H9 (cell line): ENCODE data around the gene MYMX. TPM values are rescaled to one million over a fixed set of nuclear protein-coding genes. Genes with fewer than 3 reads are reported as not detected.

Source experiments
- DNase-seq: peaks from one replicate; pipeline ENCODE4 v3.0.0-alpha.2; 2017
- H2AFZ ChIP-seq: one replicate; pipeline ENCODE4 v1.6.1; 2013; ENCODE audit warnings: mild to moderate bottlenecking, low read length, control low read depth, moderate library complexity
- H2AK5ac ChIP-seq: 2 replicates; pipeline ENCODE4 v1.6.1; 2013; ENCODE audit warnings: low read length, control low read depth, mixed read lengths; ENCODE audit not compliant: insufficient read length
- H2BK120ac ChIP-seq: one replicate; pipeline ENCODE4 v1.6.1; 2013; ENCODE audit warnings: low read depth, mild to moderate bottlenecking, low read length, control low read depth, inconsistent platforms; ENCODE audit not compliant: poor library complexity, severe bottlenecking
- H2BK12ac ChIP-seq: 2 replicates; pipeline ENCODE4 v1.6.1; 2013; ENCODE audit warnings: low read length, control low read depth, mixed read lengths, low read depth; ENCODE audit not compliant: insufficient read length
- H2BK15ac ChIP-seq: 2 replicates; pipeline ENCODE4 v1.6.1; 2013; ENCODE audit warnings: low read depth, low read length, control low read depth
- H2BK20ac ChIP-seq: one replicate; pipeline ENCODE4 v1.6.1; 2013; ENCODE audit warnings: low read depth, mild to moderate bottlenecking, low read length, control low read depth, inconsistent platforms; ENCODE audit not compliant: poor library complexity, severe bottlenecking
- H2BK5ac ChIP-seq: 2 replicates; pipeline ENCODE4 v1.6.1; 2013; ENCODE audit warnings: low read length, control low read depth, mixed read lengths; ENCODE audit not compliant: insufficient read length
- H3K14ac ChIP-seq: 2 replicates; pipeline ENCODE4 v1.6.1; 2013; ENCODE audit warnings: low read length, control low read depth; ENCODE audit not compliant: insufficient read depth
- H3K18ac ChIP-seq: 2 replicates; pipeline ENCODE4 v1.6.1; 2013; ENCODE audit warnings: low read depth, mild to moderate bottlenecking, mixed read lengths, low read length, control low read depth; ENCODE audit not compliant: insufficient read length
- H3K23ac ChIP-seq: 2 replicates; pipeline ENCODE4 v1.6.1; 2013; ENCODE audit warnings: low read length, control low read depth, mixed read lengths, low read depth; ENCODE audit not compliant: insufficient read length
- H3K23me2 ChIP-seq: 2 replicates; pipeline ENCODE4 v1.6.1; 2013; ENCODE audit warnings: low read depth, mild to moderate bottlenecking, mixed read lengths, low read length, control low read depth; ENCODE audit not compliant: insufficient read length, poor library complexity, severe bottlenecking
- H3K27ac ChIP-seq: 2 replicates; pipeline ENCODE4 v1.5.1; 2013; ENCODE audit warnings: low read length, control low read depth, mixed read lengths, low read depth; ENCODE audit not compliant: insufficient read length
- H3K27me3 ChIP-seq: 2 replicates; pipeline ENCODE4 v1.6.1; 2013; ENCODE audit warnings: low read length, control low read depth, inconsistent platforms; ENCODE audit not compliant: insufficient read depth
- H3K4ac ChIP-seq: 2 replicates; pipeline ENCODE4 v1.6.1; 2013; ENCODE audit warnings: low read depth, mild to moderate bottlenecking, control low read depth, inconsistent platforms, low read length, moderate library complexity
- H3K4me1 ChIP-seq: 2 replicates; pipeline ENCODE4 v1.6.1; 2013; ENCODE audit warnings: low read length, control low read depth, inconsistent platforms; ENCODE audit not compliant: insufficient read depth
- H3K4me2 ChIP-seq: 2 replicates; pipeline ENCODE4 v1.6.1; 2013; ENCODE audit warnings: low read length, control low read depth, mixed read lengths; ENCODE audit not compliant: insufficient read length, insufficient read depth
- H3K56ac ChIP-seq: 2 replicates; pipeline ENCODE4 v1.6.1; 2013; ENCODE audit warnings: low read depth, mild to moderate bottlenecking, mixed read lengths, low read length, control low read depth; ENCODE audit not compliant: insufficient read length
- H3K79me1 ChIP-seq: 2 replicates; pipeline ENCODE4 v1.6.1; 2013; ENCODE audit warnings: low read depth, mild to moderate bottlenecking, moderate library complexity, low read length, control low read depth, inconsistent platforms; ENCODE audit not compliant: insufficient read depth, poor library complexity, severe bottlenecking
- H3K79me2 ChIP-seq: 2 replicates; pipeline ENCODE4 v1.6.1; 2013; ENCODE audit warnings: low read length, control low read depth, inconsistent platforms; ENCODE audit not compliant: insufficient read depth
- H3K9ac ChIP-seq: 2 replicates; pipeline ENCODE4 v1.6.1; 2013; ENCODE audit warnings: low read length, control low read depth, mixed read lengths; ENCODE audit not compliant: insufficient read length; ENCODE audit errors: extremely low read depth
- H3K9me3 ChIP-seq: one replicate; pipeline ENCODE4 v1.6.1; 2013; ENCODE audit warnings: low read depth, low read length, inconsistent platforms; ENCODE audit not compliant: control insufficient read depth
- H3T11ph ChIP-seq: one replicate; pipeline ENCODE4 v1.6.1; 2013; ENCODE audit warnings: mild to moderate bottlenecking, low read length, control low read depth, inconsistent platforms
- H4K20me1 ChIP-seq: one replicate; pipeline ENCODE4 v1.6.1; 2013; ENCODE audit not compliant: control insufficient read depth, insufficient read length, insufficient read depth
- H4K5ac ChIP-seq: 2 replicates; pipeline ENCODE4 v1.6.1; 2013; ENCODE audit warnings: low read depth, mild to moderate bottlenecking, mixed read lengths, low read length, control low read depth; ENCODE audit not compliant: insufficient read length
- H4K8ac ChIP-seq: replicated peaks from 2 replicates; pipeline ENCODE4 v1.6.1; 2013; ENCODE audit warnings: low read length, control low read depth, mixed read lengths, low read depth; ENCODE audit not compliant: insufficient read length
- H4K91ac ChIP-seq: 2 replicates; pipeline ENCODE4 v1.6.1; 2013; ENCODE audit warnings: low read depth, mild to moderate bottlenecking, moderate library complexity, mixed read lengths, low read length, control low read depth; ENCODE audit not compliant: insufficient read length
- H3K27ac Mint-ChIP-seq, 3 experiments: 2 replicates in 2 of 3; 3 replicates in 1 of 3; pipeline ENCODE4 v1.8.0; 2020 to 2021; ENCODE audit warnings: mixed read lengths in 3 of 3, mild to moderate bottlenecking in 1 of 3, moderate library complexity in 1 of 3
- H3K27me3 Mint-ChIP-seq: 2 replicates; pipeline ENCODE4 v1.8.0; 2021; ENCODE audit warnings: low read depth, mild to moderate bottlenecking, moderate library complexity, mixed read lengths
- H3K36me3 Mint-ChIP-seq, 3 experiments: 2 replicates in 2 of 3; 3 replicates in 1 of 3; pipeline ENCODE4 v1.8.0; 2020 to 2021; ENCODE audit warnings: low read depth in 3 of 3, mixed read lengths in 3 of 3; ENCODE audit not compliant: insufficient read depth in 1 of 3
- H3K4me1 Mint-ChIP-seq, 2 experiments: 2 replicates each; pipeline ENCODE4 v1.8.0; 2020; ENCODE audit warnings: mixed read lengths in 2 of 2
- H3K4me3 Mint-ChIP-seq, 2 experiments: 2 replicates in 1 of 2; 3 replicates in 1 of 2; pipeline ENCODE4 v1.8.0; 2020 to 2021; ENCODE audit warnings: mild to moderate bottlenecking in 2 of 2, mixed read lengths in 2 of 2, moderate library complexity in 1 of 2
- H3K9me3 Mint-ChIP-seq, 2 experiments: 2 replicates in 1 of 2; 3 replicates in 1 of 2; pipeline ENCODE4 v1.8.0; 2020; ENCODE audit warnings: mild to moderate bottlenecking in 2 of 2, mixed read lengths in 2 of 2, moderate library complexity in 1 of 2
- WGBS: extraction: QIAGEN DNeasy Blood & Tissue Kit; methylation state at CpG from one replicate; pipeline ENCODE4 v1.1.7; 2013; ENCODE audit warnings: missing lambda C conversion rate, low lambda C conversion rate, mixed read lengths; ENCODE audit not compliant: insufficient read length; ENCODE audit errors: extremely low coverage; 5-methylcytosine and 5-hydroxymethylcytosine counted together
- total RNA-seq: library from RNA; stranded (reverse); gene quantifications from 2 replicates; pipeline ENCODE4 v1.2.1, GENCODE V29; 2021
- TF ChIP-seq, protein P1 (sequence below): fragments of 200-600 bp; sonication (generic); conservative IDR thresholded peaks from 3 replicates; pipeline ENCODE4 v1.8.0; 2021; ENCODE audit warnings: antibody characterized with exemption, mild to moderate bottlenecking

The MYMX gene
- total RNA-seq, 1 experiment from 2014 or later = 1.1 TPM

DNA sequence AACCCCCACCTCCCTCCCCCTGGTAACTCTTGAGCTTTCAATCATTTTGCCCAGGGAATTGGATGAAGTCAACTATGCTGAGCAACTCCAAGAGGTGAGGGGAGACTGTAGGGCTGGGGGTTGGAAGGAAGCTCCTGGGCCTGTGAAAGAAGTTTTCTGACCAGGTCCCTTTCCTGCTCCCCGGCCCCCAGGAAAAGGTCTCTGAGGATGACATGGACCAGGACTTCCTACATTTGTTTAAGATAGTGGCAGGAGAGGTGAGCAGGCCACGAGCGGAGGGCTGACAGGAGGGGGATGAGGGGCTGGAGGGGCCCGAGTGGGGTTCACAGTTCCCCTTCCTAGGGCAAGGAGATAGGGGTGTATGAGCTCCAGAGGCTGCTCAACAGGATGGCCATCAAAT is 36.3 kb upstream of the MYMX start:
- Histone ChIP-seq H3K23ac (no peak overlapping the region), H2AFZ (no peak overlapping the region)

More for the DNA sequence above, 36.3 kb upstream of the MYMX start:
- no CpG with 5 or more reads among the region's 4 CpGs for WGBS
- no peaks in the 10 kb centered on the region for H3K79me2 ChIP-seq
- H3K9me3 Mint-ChIP-seq = no peaks in the 10 kb centered on the region
- no peak overlapping the region for H3K18ac ChIP-seq
- H3K4me1 Mint-ChIP-seq = peaks cover 18 to 25% of the 10 kb centered on the region in 2 experiments
- no peak overlapping the region for H3K9ac ChIP-seq
- H4K8ac ChIP-seq = no peak overlapping the region
- no peak overlapping the region for H3K4me2 ChIP-seq
- no peak overlapping the region for H2BK120ac ChIP-seq
- H2BK5ac ChIP-seq = no peak overlapping the region
- no peak overlapping the region for H3K14ac ChIP-seq
- peaks cover 4% of the 10 kb centered on the region; the same call in 1 of the 2 replicates for H3K4me1 ChIP-seq
- no peak overlapping the region for H3K56ac ChIP-seq
- no peaks in the 10 kb centered on the region for H3K27me3 Mint-ChIP-seq
- H3T11ph ChIP-seq = no peak overlapping the region
- no peak overlapping the region for H3K27ac Mint-ChIP-seq
- TF ChIP-seq, protein P1, sequence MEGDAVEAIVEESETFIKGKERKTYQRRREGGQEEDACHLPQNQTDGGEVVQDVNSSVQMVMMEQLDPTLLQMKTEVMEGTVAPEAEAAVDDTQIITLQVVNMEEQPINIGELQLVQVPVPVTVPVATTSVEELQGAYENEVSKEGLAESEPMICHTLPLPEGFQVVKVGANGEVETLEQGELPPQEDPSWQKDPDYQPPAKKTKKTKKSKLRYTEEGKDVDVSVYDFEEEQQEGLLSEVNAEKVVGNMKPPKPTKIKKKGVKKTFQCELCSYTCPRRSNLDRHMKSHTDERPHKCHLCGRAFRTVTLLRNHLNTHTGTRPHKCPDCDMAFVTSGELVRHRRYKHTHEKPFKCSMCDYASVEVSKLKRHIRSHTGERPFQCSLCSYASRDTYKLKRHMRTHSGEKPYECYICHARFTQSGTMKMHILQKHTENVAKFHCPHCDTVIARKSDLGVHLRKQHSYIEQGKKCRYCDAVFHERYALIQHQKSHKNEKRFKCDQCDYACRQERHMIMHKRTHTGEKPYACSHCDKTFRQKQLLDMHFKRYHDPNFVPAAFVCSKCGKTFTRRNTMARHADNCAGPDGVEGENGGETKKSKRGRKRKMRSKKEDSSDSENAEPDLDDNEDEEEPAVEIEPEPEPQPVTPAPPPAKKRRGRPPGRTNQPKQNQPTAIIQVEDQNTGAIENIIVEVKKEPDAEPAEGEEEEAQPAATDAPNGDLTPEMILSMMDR = no peak
- no peaks in the 10 kb centered on the region for H3K79me1 ChIP-seq
- no peak overlapping the region for H4K5ac ChIP-seq
- no peaks in the 10 kb centered on the region for H3K23me2 ChIP-seq
- DNase-seq = no peak
- H3K27me3 ChIP-seq = no peaks in the 10 kb centered on the region
- H2AK5ac ChIP-seq = no peak overlapping the region
- no peak overlapping the region for H2BK20ac ChIP-seq
- no peak overlapping the region for H4K91ac ChIP-seq
- H4K20me1 ChIP-seq = no peaks in the 10 kb centered on the region
- H3K4ac ChIP-seq = no peak overlapping the region
- H3K27ac ChIP-seq = no peak overlapping the region
- H3K4me3 Mint-ChIP-seq = no peak overlapping the region
- H3K36me3 Mint-ChIP-seq = no peaks in the 10 kb centered on the region; a peak in 1 of 7 replicates
- no peak overlapping the region for H2BK12ac ChIP-seq
- H2BK15ac ChIP-seq = no peak overlapping the region
- no peaks in the 10 kb centered on the region for H3K9me3 ChIP-seq
